GM21576 (cell line): ENCODE data around the gene KCTD1.

ENCODE experiments used
- ATAC-seq: cut with Tn5 transposase; IDR thresholded peaks from one replicate; pipeline ENCODE4 v1.9.1; 2021; ENCODE audit warnings: mild to moderate bottlenecking, moderate library complexity; ENCODE audit not compliant: unreplicated experiment

KCTD1 gene

DNA sequence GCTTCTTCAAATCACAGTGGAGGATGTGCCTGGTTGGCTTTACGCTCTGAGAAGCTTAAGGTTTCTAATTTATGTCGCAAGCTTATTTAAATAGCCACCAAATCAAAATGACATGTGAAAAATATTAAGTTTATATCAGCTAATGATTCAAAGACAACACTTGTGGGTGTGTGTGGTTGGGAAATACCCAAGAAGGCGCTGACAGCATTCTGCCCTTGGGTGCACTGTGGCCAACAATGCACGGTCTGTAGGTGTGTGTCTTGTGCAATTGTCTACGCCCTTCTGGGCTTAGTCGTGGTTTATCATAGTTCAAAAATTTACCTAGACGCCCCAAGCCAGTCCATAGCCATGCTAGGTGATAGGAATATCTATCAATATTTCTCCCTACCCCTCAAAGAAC lies 60.9 kb downstream of the KCTD1 start:
- peak; percentile 67 for ATAC-seq

DNA sequence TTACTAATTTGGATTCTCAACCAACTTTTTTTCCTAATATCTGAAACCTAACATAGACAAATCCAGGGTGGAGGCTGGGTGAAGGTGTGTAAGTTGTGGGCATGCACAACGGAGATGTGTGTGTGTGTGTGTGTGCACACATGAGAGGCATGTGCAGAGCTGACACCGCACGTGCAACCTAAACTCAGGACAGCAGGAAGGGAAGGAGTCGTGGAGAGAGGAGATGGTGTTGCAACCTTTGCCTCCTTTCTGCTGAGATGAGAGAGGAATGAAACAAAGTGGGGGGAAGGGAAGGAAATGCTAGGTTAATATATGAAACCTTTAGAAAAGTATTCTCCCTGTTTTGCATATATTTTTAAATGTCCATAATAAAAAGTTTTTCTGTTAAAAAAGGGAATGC lies 64.7 kb downstream of the KCTD1 start:
- no peak for ATAC-seq

DNA sequence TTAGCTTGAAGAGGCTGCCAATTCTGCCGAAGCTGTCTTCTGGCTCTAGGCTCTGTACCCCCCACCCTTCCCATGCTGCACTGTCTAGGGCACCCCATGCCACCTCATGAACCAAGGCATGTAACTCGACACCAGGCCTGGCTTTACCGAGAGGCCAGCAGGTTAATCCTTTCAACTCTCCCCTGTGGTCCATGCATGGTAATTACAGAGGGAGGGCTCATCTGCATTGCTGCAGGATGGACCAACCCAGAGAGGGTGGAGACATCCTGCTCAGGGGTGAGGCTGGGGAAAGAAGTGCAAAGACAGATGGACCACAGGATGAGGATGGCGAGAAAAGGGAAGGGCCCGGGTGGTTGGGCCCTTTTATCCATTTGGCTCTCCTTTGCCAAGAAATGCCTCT lies 65.8 kb downstream of the KCTD1 start:
- ATAC-seq: no peak

GRCh38 chr18:26480897-26481795 lies 67.2 kb downstream of the KCTD1 start:
- ATAC-seq: no peak

- no peak for ATAC-seq
Observed at GRCh38 chr18:26479681-26480079, 68.7 kb downstream of the KCTD1 start.

DNA sequence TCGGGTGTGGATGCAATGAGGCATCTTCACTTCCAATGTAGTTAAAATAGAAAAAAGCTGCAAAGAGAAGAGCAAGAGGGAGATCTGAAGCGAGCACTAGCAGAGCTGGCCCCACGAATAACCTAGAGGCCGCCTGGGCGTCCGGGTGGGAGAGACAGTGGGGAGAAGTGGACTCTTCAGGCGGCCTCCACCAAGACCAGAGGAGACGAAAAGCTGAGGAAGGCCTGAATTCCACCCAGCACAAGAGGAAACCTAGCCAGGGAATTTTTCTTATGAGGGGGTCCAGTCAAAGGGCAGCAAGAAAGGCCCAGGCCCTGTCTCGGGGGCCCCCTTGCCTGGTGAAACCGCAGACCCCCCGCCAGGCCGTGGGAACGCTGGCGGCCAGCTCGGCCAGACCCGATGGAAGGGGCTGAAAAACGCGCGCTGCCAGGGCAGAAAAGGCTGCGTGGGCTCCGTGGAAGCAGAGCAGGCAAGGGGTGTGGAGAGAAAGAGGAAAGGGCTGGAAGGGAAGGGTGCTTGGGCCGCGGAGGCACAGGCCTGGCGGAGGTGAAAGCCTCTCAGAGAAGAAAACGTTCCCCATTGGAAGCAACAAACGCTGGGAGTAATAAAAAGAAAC lies 69.2 kb downstream of the KCTD1 start:
- ATAC-seq: no peak

DNA sequence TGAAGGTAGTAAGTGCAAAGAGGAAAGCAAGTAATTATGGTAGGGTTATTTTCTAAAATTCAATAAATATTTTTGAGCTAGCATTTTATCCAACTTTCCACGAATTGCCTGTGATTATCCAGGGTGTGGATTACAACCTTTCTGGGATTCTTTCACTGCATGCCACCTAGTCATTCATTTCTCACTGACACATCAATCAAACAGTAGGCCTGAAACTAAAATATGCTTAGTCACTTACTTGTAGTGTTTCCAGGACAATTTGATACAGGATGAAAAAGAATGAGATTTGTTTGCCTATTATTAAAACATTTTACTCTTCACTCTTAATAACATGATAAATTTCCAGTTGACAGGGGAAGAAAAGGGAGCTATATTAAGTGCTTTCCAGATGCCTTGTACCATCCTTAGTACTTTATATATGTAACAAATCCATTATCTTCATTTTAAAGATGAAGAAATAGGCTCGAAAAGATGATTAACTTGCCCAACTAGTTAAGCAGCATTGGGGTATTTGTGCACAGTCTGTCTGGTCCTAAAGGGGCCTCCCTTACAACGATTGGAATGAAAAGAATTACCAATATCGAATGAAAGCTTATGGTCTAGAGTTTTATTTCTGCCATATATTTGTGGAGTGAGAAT lies 70.4 kb downstream of the KCTD1 start:
- ATAC-seq: no peak

DNA sequence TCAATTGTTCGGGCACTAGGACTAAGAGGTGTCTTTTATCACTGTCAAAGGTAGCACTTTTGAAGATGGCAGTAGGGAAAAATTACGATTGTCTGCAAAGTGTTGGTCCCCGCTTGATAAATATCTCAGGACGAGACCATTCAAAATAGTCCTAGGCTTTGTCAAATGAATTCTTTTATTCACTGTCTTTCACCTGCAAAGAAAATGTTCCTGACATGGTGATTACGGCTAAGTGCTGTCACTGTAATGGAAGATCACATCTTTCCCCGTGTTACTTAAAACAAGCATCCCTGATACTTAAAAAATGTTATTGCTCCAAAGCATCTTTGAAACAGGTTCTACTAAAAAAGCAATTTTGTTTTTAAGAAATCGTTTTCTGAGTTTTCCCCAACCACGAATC lies 71.7 kb downstream of the KCTD1 start:
- no peak for ATAC-seq

GRCh38 chr18:26474542-26474941 lies 73.8 kb downstream of the KCTD1 start:
- no peak for ATAC-seq

DNA sequence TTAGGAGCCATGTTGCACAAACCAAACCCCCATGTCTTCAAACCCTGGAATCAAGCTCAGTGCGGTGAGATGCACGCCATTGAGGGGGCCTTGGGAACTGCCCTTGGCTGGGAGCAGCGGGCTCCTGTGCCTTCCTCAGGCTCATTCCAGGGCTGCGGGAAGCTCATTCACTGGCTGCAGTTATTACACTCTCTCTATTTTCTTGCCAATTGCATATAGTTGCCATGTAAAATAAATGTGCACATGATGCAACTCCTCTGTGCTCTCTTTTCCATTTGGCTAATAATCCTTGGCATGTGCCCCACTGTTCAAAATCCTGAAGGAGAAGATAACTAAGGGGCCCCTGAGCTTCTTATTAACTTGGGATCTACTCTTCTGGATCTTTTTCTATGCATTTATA lies 74.7 kb downstream of the KCTD1 start:
- no peak for ATAC-seq

DNA sequence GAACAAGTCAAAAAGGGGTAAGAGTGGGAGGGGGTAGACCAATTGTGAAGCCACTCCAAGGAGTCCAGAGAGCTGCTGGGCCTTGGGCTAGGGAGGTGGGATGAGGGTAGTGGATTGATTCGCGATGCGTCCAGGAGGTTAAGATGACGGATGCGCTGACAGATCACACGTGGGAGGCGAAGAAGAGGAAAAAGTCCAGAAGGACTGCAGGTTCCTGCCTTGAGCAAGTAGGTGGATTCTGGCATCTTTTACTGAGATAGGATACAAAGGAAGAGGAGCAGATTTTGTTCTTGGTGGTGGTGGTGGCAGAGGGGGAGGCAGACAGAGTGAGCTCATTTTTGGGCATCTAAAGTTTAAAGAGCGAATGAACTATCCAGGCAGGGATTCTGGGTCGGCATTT lies 76.5 kb downstream of the KCTD1 start:
- no peak for ATAC-seq

DNA sequence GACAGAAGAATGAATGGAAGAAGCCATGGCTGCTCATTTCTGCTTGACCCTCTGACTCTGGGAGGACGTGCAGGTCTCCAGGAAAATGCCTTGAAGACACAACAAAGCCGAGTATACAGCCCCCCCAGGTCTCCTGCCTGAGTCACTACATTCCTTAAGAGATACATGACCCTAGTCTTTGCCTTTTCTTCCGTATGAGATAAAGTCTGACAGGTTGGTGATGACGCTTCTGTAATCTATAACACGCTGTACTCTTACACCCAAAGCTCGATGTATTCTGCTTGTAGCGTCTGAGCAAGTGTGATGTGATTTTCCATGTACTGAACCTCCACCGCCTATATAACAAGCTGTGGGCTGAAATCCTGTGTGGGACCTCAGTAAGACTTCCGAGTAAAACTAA lies 77.3 kb downstream of the KCTD1 start:
- ATAC-seq: no peak

DNA sequence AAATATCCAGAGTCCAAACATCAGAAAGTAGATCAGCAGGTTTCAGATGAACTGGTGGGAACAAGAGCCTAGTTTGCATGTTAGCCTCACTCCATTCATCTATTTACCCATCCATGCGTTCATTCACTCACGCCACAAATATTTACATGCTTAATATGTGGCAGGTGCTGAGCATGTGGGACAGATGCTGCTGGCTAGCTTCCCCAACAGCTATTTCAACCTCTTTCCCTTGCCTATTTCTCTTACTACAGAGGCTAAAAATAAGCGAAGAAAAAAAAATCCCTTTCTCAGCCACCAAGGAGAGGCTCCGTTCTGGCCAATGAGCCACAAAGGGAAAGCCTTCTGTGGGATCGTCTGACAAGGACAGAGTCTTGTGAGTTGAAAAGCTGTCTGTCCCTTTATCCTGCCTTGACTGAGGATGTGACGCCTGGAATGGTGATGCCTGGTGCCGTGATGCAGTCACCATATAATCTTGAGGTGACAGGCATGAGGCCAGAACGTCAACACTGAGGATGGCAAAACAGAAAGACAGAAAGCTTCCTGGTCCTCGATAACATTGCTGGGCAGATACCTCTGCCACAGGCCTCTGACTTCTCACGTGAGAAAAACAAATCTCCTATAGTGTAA lies 78.2 kb downstream of the KCTD1 start:
- ATAC-seq: peak; percentile 84

- ATAC-seq: peak; percentile 45
Observed at GRCh38 chr18:26468931-26469340, 79.4 kb downstream of the KCTD1 start.

DNA sequence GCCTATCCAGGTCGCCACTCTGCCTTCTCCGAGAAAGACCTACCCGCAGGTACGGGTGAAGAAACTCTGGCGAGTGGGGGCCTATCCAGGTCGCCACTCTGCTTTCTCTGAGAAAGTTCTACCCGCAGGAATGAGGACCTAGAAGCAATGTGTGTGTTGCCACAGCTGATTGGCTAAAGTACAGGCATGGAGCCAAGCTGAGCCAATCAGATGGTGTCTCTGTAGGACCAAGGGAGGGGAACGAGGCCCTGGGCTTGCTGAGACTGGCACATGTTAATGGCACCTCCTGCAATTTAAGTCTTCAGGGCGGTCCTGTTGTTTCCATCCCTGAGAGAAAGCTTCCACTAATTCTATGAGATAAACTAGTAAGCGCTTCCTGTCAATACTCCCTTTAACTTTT lies 82.3 kb downstream of the KCTD1 start:
- no peak for ATAC-seq

GRCh38 chr18:26465431-26465830 lies 82.9 kb downstream of the KCTD1 start:
- ATAC-seq: no peak

- no peak for ATAC-seq
Observed at GRCh38 chr18:26464128-26465011, 84.0 kb downstream of the KCTD1 start.

DNA sequence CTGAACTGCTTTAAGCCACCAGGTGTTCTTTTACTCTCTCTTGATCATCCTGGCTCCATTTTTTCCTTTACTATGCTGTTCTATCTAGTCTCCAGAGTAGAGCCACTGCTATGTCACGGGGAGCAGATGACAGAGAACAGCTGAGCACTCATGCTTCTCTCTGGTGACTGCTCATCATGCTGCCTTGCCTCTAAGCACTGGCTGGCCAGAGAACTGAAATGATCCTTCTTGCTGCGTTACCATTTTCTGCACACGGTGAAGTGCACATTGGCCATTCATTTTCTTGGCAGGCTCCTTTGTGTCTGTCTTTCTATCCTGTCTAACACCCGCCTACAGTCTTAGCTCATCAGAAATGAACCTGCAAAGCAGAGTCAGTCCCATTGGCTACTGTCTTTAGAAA lies 86.0 kb downstream of the KCTD1 start:
- no peak for ATAC-seq

DNA sequence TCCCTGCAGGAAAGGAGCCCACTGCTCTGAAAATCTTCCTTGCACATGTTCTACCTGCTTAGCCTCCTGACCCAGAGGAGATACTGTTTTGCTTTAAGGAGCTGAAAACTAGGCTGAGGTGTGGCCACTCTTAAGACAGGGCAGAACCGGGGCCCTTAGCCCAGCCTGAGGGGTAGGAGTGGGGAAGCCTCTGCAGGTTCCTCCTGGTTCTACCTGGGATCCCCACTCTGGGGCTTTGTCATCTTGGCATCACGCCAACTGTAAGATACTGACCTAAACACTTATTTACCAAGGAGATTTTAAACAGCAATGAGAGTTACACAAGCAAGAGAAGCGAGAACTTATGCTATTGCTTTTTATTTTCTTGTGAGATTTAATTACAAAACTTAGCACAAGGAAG lies 86.9 kb downstream of the KCTD1 start:
- ATAC-seq: no peak

DNA sequence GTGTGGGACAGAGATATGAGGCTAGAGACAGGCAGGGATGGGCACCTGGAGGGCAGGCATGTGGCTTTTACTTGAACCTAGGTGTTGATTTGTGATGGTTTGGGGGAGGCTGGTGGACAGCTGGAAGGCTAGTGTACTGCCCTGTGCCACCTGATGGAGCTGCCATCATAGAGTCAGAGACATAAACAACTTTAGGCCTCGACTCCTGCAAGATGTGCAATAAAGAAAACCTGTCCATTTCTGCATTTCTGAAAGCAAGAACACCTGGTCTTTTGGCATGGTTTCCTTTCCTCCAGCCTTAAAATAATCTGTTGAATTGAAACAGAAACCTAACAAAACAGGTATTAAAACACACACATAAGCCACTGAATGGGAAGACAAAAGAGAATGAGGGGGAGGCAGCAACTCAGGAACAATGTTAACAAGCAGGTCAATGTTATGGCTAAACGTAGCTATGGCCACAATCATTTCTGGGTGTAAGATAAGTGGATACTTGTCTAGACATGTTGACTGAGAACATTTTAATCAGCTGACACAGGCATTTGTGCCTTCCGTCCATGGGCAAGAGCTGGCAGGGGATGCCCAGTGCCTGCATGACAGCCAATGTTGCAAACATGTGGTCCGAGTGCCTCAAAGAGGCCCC lies 87.8 kb downstream of the KCTD1 start:
- peak; percentile 75 for ATAC-seq
